Hematopoietic multipotent progenitor cell treated with erythropoietin and hydrocortisone succinate and interleukin-3 and kit ligand, for 6 days (in vitro differentiated cells): ENCODE data around the gene SPP1.
"Not testable (repeated sequence)": the region's sequence is repeated elsewhere in the genome, so short reads cannot be mapped to it uniquely, and the experiment has no call there.

ENCODE experiments used
- DNase-seq: peaks from one replicate; pipeline ENCODE4 v3.0.0-alpha.2; 2015

SPP1 gene

GRCh38 chr4:87995435-87995834, 19.9 kb downstream of the SPP1 start:
- no peak for DNase-seq

DNA sequence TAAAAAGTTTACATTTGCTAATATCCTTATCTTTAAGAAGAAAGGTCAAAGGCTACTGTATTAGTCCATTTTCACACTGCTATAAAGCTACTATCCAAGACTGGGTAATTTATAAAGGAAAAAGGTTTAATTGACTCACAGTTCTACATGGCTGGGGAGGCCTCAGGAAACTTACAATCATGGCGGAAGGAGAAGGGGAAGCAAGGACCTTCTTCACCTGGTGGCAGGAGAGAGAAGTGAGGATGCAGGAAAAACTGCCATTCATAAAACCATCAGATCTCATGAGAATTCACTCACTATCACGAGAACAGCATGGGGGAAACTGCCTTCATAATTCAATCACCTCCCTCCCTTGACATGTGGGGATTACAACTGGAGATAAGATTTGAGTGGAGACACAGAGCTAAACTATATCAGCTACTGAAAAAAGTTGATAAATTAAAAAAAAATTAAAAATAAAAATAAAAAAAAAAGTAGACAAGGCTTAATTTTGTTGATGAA, 23.7 kb downstream of the SPP1 start:
- not testable (repeated sequence) for DNase-seq

DNA sequence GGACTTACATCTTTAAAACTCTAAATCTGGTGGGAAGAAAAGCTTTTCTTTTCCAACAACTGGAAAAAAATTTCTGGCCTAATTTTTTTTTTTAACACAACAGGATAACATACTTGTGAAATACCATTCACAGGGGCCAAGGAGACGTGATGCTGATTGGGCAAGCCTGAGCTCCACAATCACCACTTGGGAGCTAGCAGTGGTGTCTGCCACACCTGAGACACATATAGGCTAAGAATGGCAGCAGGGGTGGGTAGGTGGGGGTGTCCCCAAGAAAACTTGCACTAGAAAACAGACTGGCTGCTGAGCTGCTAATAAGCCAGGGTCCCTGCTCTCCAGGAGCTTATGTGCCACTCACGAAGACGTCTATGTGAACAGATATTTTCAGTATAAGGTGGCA, 26.4 kb downstream of the SPP1 start:
- DNase-seq: no peak

DNA sequence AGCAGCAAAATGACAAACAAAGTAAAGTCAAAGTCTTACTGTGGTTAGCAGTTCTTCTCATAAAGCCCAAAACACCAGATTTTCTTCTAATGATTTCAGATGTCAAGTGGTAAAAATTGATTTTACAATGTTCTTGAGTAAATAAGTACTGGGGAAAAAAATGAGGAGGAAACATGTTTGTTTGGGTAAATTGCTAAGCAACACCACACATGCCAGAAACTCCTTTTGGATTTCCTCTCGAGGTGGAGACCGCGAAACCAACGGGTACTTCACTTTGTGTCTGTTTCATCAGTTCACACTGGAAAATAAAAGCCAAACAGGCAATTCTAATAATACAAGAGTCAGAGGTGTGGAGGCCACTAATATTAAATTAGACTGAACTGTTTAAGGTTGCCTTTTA, 27.3 kb downstream of the SPP1 start:
- no peak for DNase-seq

DNA sequence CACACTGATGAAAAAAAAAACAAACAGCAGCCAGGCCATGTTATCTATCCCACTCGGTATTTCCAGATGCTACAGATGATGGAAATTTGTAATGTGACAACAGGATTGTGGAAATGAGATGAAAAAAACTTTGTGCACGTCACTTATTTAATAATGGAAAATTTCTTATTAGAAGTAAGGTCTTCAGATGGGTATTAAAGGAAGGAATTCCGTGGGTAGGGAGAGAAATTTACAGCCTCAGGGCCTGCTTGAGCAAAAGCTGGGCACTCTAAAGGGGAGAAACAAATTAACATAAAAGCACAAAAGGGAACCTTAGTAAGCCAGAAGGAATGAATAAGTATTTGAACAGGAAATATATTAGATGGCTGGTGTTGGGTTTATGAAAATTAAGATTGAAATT, 27.7 kb downstream of the SPP1 start:
- DNase-seq: no peak

- DNase-seq: no peak
These were observed 29.6 kb downstream of the SPP1 start for GRCh38 chr4:88005076-88005475.

DNA sequence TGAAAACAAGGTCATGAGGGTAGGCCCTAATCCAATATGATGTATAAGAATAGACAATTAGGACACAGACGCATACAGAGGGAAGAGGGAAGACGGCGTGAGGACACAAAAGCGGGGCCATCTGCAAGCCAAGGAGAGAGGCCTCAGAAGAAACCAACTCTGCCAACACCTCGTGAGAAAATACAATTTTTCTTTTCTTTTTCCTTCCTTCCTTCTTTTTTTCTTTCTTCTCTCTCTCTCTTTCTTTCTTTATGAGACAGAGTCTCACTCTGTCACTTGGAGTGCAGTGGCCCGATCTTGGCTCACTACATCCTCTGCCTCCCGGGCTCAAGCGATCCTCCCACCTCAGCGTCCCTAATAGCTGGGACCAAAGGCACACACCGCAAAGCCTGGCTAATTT, 30.4 kb downstream of the SPP1 start:
- no peak for DNase-seq

- DNase-seq: no peak
These were observed 31.4 kb downstream of the SPP1 start for GRCh38 chr4:88006956-88007303.

DNA sequence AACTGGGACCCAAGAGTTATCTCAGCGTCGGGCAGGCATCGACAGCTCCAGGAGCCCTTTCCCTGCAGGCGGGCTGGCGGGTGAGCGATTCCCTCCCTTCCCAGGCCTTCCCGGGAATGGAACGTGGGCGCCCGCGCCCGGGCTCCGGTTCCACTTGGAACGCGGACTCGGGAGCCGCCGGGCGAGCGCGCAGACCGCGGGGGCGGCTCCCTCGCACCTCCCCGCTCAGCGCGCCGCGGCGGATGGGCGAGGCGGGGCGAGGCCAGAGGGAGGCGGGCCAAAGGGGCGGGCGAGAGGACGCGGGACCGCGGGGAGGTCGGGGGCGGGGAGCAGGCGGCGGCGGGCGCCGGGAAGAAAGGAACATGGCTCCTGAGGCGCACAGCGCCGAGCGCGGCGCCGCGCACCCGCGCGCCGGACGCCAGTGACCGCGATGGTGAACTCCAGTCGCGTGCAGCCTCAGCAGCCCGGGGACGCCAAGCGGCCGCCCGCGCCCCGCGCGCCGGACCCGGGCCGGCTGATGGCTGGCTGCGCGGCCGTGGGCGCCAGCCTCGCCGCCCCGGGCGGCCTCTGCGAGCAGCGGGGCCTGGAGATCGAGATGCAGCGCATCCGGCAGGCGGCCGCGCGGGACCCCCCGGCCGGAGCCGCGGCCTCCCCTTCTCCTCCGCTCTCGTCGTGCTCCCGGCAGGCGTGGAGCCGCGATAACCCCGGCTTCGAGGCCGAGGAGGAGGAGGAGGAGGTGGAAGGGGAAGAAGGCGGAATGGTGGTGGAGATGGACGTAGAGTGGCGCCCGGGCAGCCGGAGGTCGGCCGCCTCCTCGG, 32.0 kb downstream of the SPP1 start, which contains the start of gene PKD2:
Gene PKD2, plus strand, starts transcription at position 332 of the 818 bp plus-strand sequence. Its CDS starts 99 bp downstream, at position 431.
- DNase-seq: peak; percentile 88

DNA sequence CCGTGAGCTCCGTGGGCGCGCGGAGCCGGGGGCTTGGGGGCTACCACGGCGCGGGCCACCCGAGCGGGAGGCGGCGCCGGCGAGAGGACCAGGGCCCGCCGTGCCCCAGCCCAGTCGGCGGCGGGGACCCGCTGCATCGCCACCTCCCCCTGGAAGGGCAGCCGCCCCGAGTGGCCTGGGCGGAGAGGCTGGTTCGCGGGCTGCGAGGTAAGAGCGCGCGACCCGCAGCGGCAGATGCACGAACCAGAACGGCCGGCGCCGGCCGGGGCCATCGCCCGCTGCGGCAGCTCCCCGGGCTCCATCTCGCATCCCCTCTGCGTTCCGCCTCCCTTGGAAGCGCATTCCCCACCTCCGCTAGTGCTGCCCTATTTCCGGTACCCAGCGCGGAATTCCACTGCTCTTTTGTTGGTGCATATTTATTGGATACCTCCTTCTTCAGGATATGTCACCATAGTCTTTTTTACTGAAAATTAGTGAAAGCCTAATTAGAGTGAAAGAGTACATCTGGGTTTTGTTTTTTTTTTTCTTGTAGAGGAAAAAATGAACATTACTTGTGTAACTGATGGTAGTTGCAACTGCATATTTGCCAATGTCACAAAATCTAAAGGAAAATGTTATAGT, 32.7 kb downstream of the SPP1 start:
- DNase-seq: peak; percentile 56

GRCh38 chr4:88008743-88009171, 33.2 kb downstream of the SPP1 start:
- peak; percentile 68 for DNase-seq

GRCh38 chr4:88009871-88010270, 34.4 kb downstream of the SPP1 start:
- no peak for DNase-seq

GRCh38 chr4:88010966-88011365, 35.5 kb downstream of the SPP1 start:
- DNase-seq: peak; percentile 18

DNA sequence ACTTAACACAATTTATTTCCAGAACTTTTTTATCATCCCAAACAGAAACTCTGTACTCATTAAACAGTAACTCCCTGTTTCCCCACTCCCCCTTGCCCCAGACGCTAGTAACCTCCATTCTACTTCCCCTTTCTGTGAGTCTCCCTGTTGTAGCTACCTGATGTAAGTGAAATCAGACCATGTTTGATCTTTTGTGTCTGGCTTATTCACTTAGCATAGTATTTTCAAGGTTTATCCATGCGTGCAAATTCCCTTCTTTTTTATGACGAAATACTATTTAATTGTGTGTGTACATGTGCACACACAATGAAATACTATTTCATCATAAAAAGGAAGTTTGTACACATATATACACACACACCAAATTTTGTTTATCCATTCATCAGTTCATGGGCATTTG, 37.1 kb downstream of the SPP1 start:
- DNase-seq: peak; percentile 74

DNA sequence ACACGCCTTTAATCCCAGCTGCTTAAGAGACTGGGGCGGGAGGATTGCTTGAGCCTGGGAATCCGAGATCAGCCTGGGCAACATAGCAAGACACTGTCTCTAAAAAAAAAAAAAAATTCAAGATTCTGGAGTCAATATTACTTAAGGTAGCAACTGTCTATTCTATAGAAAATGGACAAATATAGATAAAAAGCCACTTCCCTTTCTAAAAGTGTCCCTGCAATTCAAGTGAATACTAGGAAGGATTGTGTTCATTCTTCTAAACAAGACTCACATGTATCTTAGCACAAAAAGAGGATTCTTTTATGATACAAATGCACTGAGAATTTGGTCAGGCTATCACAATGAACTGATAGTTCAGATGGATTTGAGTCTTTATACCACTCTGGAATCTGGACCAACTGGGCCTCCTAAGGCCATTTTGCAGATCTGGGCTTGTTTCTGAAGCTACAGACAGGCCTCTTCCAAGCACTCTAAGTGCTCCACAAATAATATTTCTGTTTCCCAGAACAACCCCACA, 38.9 kb downstream of the SPP1 start:
- peak; percentile 39 for DNase-seq

GRCh38 chr4:88015659-88016295, 40.3 kb downstream of the SPP1 start:
- DNase-seq: no peak

DNA sequence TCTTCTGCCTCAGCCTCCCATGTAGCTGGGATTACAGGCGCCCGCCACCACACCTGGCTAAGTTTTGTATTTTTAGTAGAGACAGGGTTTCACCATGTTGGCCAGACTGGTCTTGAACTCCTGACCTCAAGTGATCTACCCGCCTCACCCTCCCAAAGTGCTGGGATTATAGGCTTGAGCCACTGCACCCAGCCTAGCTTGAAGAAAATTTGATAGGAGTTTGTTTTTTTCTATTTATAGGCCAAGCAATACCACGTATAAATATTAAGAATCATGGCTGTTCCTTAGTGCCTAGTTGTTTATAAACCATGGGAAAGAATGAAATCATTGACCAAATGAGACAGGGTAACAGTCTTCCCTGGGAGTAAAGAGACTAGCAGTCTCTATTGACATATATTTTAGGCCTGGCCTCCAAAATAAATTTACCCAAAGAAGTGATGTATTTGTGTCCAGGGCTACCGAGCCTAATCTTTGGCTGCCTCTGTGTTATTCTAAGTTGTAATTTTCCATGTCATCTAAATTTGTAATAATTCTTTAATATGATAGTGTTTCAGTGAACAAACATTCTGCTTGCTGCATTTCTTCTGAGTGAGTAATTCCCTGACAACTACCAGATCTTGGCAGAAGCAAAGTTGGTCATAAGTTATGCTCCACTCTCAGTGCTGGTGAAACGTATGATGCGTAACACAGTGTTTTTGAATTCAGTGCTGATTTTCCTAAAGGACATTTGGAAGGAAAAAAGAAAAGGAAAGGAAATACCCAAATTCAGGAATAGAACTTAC, 42.2 kb downstream of the SPP1 start:
- DNase-seq: no peak

GRCh38 chr4:88018466-88018865, 43.0 kb downstream of the SPP1 start:
- no peak for DNase-seq

GRCh38 chr4:88021824-88022223, 46.3 kb downstream of the SPP1 start:
- no peak for DNase-seq

- DNase-seq: no peak
These were observed 46.8 kb downstream of the SPP1 start for GRCh38 chr4:88022289-88022688.

GRCh38 chr4:88025868-88026661, 50.6 kb downstream of the SPP1 start:
- DNase-seq: not testable (repeated sequence)
